GM23338 (cell line): Measurements from ENCODE around the gene CD300E. TPM values are rescaled to one million over a fixed set of nuclear protein-coding genes. Genes with fewer than 3 reads are reported as not detected.

Experiments used
- ATAC-seq: fragments of 200-7000 bp; cut with Tn5 transposase; 3 replicates; pipeline ENCODE4 v1.9.1; 2020
- DNase-seq: peaks from one replicate; pipeline ENCODE4 v3.0.0-alpha.2; 2015; ENCODE audit warnings: low spot score
- H2AFZ ChIP-seq: fragments of 200-600 bp; sonication (generic); 2 replicates; pipeline ENCODE4 v1.8.0; 2016; ENCODE audit warnings: antibody characterized with exemption, mild to moderate bottlenecking, moderate library complexity
- H3F3A ChIP-seq: fragments of 200-600 bp; sonication (generic); replicated peaks from 2 replicates; pipeline ENCODE4 v1.8.0; 2017; ENCODE audit warnings: antibody characterized with exemption, mixed run types, low read depth
- H3K27ac ChIP-seq: fragments of 200-600 bp; sonication (generic); 2 replicates; pipeline ENCODE4 v1.6.1; 2016; ENCODE audit warnings: low read depth
- H3K27me3 ChIP-seq: fragments of 200-600 bp; sonication (generic); 2 replicates; pipeline ENCODE4 v1.8.0; 2016; ENCODE audit warnings: mild to moderate bottlenecking, mixed run types, moderate library complexity; ENCODE audit not compliant: insufficient read depth
- H3K36me3 ChIP-seq: fragments of 200-600 bp; sonication (generic); 2 replicates; pipeline ENCODE4 v1.8.0; 2016; ENCODE audit warnings: mild to moderate bottlenecking; ENCODE audit not compliant: insufficient read depth
- H3K4me1 ChIP-seq: fragments of 200-600 bp; sonication (generic); 2 replicates; pipeline ENCODE4 v1.8.0; 2016; ENCODE audit warnings: mild to moderate bottlenecking, moderate library complexity; ENCODE audit not compliant: insufficient read depth
- H3K4me2 ChIP-seq: fragments of 200-600 bp; sonication (generic); 2 replicates; pipeline ENCODE4 v1.7.1; 2017; ENCODE audit warnings: mixed run types
- H3K4me3 ChIP-seq: fragments of 200-600 bp; sonication (generic); 2 replicates; pipeline ENCODE4 v1.6.1; 2016; ENCODE audit warnings: mixed run types
- H3K79me2 ChIP-seq: fragments of 200-600 bp; sonication (generic); replicated peaks from 2 replicates; pipeline ENCODE4 v1.8.0; 2017; ENCODE audit warnings: mild to moderate bottlenecking; ENCODE audit not compliant: insufficient read depth
- H3K9me2 ChIP-seq: fragments of 200-600 bp; sonication (generic); 2 replicates; pipeline ENCODE4 v1.8.0; 2017; ENCODE audit not compliant: insufficient read depth
- H4K20me1 ChIP-seq: fragments of 200-600 bp; sonication (generic); replicated peaks from 2 replicates; pipeline ENCODE4 v1.8.0; 2017; ENCODE audit warnings: mild to moderate bottlenecking; ENCODE audit not compliant: insufficient read depth
- H3K27ac Mint-ChIP-seq: 2 replicates; pipeline ENCODE4 v1.8.0; 2020; ENCODE audit warnings: inconsistent platforms, mild to moderate bottlenecking, moderate library complexity, mixed read lengths
- H3K27me3 Mint-ChIP-seq: 3 replicates; pipeline ENCODE4 v1.8.0; 2022; ENCODE audit warnings: low read depth, mild to moderate bottlenecking, moderate library complexity, mixed read lengths, inconsistent platforms; ENCODE audit not compliant: insufficient read depth, poor library complexity
- H3K36me3 Mint-ChIP-seq: 3 replicates; pipeline ENCODE4 v1.8.0; 2021; ENCODE audit warnings: low read depth, mild to moderate bottlenecking, inconsistent platforms, moderate library complexity, mixed read lengths
- H3K4me1 Mint-ChIP-seq: 3 replicates; pipeline ENCODE4 v1.8.0; 2020; ENCODE audit warnings: mild to moderate bottlenecking, inconsistent platforms, mixed read lengths
- H3K4me3 Mint-ChIP-seq: 3 replicates; pipeline ENCODE4 v1.8.0; 2021; ENCODE audit warnings: moderate library complexity, mild to moderate bottlenecking, inconsistent platforms, mixed read lengths
- H3K9me3 Mint-ChIP-seq: 3 replicates; pipeline ENCODE4 v1.8.0; 2020; ENCODE audit warnings: moderate library complexity, mild to moderate bottlenecking, inconsistent platforms, mixed read lengths
- EZH2 ChIP-seq: fragments of 200-600 bp; sonication (generic); IDR thresholded peaks from one replicate; pipeline ENCODE4 v1.8.0; 2017; ENCODE audit warnings: antibody characterized with exemption, mild to moderate bottlenecking, low read depth; ENCODE audit not compliant: unreplicated experiment
- EZH2phosphoT487 ChIP-seq: fragments of 200-600 bp; sonication (generic); IDR thresholded peaks from one replicate; pipeline ENCODE4 v1.8.1; 2018; ENCODE audit warnings: antibody characterized with exemption; ENCODE audit not compliant: unreplicated experiment
- NANOG ChIP-seq: IDR thresholded peaks from 2 replicates; pipeline ENCODE4 v1.6.1; 2016; ENCODE audit warnings: antibody characterized with exemption, borderline replicate concordance
- POLR2AphosphoS5 ChIP-seq: IDR thresholded peaks from 2 replicates; pipeline ENCODE4 v1.6.1; 2016; ENCODE audit warnings: antibody characterized with exemption, low read depth
- STAT1 ChIP-seq: IDR thresholded peaks from one replicate; pipeline ENCODE4 v1.6.1; 2016; ENCODE audit warnings: antibody characterized with exemption; ENCODE audit not compliant: unreplicated experiment
- ZNF114 ChIP-seq: fragments of 250-450 bp; sonication (Bioruptor Pico); IDR thresholded peaks from 2 replicates; pipeline ENCODE4 v1.5.0; 2020; ENCODE audit warnings: mild to moderate bottlenecking, moderate library complexity
- polyA plus RNA-seq: library from polyadenylated mRNA; unstranded; fragments of >200 nt; fragmentation: Nextera tagmentation; extraction: Ambion mirVana; gene quantifications from 2 replicates; pipeline ENCODE4 v1.2.1, GENCODE V29; 2016
- total RNA-seq: library from RNA; depleted of rRNA; stranded (reverse); fragments of >200 nt; shearing (Covaris generic); gene quantifications from 2 replicates; pipeline ENCODE4 v1.2.3, GENCODE V29; 2014
- TF ChIP-seq, protein P1 (sequence below): fragments of 250-450 bp; sonication (Bioruptor Pico); IDR thresholded peaks from 2 replicates; pipeline ENCODE4 v1.5.0; 2020; ENCODE audit warnings: mild to moderate bottlenecking, moderate library complexity
- TF ChIP-seq, protein P2 (sequence below): IDR thresholded peaks from one replicate; pipeline ENCODE4 v1.6.1; 2018; ENCODE audit warnings: antibody characterized with exemption; ENCODE audit not compliant: unreplicated experiment
- TF ChIP-seq, protein P3 (sequence below), 2 experiments: fragments of 200-600 bp in 1 of 2; sonication (generic) in 1 of 2; conservative IDR thresholded peaks; 2 replicates each; pipeline versions ENCODE4 v1.5.1 to v1.6.1; 2016 to 2017; ENCODE audit warnings: antibody characterized with exemption in 2 of 2, low read depth in 2 of 2, mild to moderate bottlenecking in 2 of 2, moderate library complexity in 1 of 2

The CD300E gene
- total and polyA plus RNA-seq, 2 experiments from 2014 or later, result not detected

DNA sequence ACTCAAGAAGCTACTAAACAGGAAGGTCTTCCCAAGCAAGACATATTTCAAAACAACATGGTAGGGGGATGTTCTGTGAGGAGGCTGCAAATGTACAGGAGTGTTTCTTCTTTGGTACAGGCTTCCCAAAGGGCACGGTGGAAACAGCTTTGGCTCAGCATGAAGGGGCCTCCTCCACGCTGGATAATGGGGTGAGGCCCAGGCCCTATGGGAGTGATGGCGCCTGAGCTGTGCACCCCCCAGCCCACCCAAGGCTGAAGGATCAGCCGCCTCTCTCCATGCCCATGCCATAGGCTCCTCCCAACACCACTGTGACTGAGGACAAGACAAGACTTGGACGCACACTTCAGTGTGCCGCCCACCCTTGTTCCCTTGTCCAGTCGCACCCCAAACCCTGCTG lies 6.8 kb downstream of the CD300E start:
- DNase-seq, result no peak
- Histone ChIP-seq H3K4me3 (no peak overlapping the region), H3K79me2 (no peaks in the 10 kb centered on the region), H2AFZ (no peak overlapping the region), H3K4me1 (no peaks in the 10 kb centered on the region), H3K27me3 (no peaks in the 10 kb centered on the region), H3K36me3 (no peaks in the 10 kb centered on the region), H3K9me2 (no peaks in the 10 kb centered on the region), H4K20me1 (no peaks in the 10 kb centered on the region), H3K27ac (no peak overlapping the region), H3K4me2 (no peak overlapping the region), H3F3A (no peaks in the 10 kb centered on the region)
- no peaks in the 10 kb centered on the region for H3K4me1 Mint-ChIP-seq
- peaks cover 16% of the 10 kb centered on the region for H3K27me3 Mint-ChIP-seq
- no peak for ATAC-seq
- H3K27ac Mint-ChIP-seq, result no peak overlapping the region
- H3K9me3 Mint-ChIP-seq, result peaks cover 2% of the 10 kb centered on the region; the same call in 2 of the 3 replicates
- no peak overlapping the region for H3K4me3 Mint-ChIP-seq
- no peaks in the 10 kb centered on the region for H3K36me3 Mint-ChIP-seq
- TF ChIP-seq EZH2phosphoT487 (no peak), ZNF114 (CRISPR knock-in tag) (no peak), POLR2AphosphoS5 (no peak), EZH2 (no peak), NANOG (no peak), STAT1 (no peak)
- TF ChIP-seq, protein P1, sequence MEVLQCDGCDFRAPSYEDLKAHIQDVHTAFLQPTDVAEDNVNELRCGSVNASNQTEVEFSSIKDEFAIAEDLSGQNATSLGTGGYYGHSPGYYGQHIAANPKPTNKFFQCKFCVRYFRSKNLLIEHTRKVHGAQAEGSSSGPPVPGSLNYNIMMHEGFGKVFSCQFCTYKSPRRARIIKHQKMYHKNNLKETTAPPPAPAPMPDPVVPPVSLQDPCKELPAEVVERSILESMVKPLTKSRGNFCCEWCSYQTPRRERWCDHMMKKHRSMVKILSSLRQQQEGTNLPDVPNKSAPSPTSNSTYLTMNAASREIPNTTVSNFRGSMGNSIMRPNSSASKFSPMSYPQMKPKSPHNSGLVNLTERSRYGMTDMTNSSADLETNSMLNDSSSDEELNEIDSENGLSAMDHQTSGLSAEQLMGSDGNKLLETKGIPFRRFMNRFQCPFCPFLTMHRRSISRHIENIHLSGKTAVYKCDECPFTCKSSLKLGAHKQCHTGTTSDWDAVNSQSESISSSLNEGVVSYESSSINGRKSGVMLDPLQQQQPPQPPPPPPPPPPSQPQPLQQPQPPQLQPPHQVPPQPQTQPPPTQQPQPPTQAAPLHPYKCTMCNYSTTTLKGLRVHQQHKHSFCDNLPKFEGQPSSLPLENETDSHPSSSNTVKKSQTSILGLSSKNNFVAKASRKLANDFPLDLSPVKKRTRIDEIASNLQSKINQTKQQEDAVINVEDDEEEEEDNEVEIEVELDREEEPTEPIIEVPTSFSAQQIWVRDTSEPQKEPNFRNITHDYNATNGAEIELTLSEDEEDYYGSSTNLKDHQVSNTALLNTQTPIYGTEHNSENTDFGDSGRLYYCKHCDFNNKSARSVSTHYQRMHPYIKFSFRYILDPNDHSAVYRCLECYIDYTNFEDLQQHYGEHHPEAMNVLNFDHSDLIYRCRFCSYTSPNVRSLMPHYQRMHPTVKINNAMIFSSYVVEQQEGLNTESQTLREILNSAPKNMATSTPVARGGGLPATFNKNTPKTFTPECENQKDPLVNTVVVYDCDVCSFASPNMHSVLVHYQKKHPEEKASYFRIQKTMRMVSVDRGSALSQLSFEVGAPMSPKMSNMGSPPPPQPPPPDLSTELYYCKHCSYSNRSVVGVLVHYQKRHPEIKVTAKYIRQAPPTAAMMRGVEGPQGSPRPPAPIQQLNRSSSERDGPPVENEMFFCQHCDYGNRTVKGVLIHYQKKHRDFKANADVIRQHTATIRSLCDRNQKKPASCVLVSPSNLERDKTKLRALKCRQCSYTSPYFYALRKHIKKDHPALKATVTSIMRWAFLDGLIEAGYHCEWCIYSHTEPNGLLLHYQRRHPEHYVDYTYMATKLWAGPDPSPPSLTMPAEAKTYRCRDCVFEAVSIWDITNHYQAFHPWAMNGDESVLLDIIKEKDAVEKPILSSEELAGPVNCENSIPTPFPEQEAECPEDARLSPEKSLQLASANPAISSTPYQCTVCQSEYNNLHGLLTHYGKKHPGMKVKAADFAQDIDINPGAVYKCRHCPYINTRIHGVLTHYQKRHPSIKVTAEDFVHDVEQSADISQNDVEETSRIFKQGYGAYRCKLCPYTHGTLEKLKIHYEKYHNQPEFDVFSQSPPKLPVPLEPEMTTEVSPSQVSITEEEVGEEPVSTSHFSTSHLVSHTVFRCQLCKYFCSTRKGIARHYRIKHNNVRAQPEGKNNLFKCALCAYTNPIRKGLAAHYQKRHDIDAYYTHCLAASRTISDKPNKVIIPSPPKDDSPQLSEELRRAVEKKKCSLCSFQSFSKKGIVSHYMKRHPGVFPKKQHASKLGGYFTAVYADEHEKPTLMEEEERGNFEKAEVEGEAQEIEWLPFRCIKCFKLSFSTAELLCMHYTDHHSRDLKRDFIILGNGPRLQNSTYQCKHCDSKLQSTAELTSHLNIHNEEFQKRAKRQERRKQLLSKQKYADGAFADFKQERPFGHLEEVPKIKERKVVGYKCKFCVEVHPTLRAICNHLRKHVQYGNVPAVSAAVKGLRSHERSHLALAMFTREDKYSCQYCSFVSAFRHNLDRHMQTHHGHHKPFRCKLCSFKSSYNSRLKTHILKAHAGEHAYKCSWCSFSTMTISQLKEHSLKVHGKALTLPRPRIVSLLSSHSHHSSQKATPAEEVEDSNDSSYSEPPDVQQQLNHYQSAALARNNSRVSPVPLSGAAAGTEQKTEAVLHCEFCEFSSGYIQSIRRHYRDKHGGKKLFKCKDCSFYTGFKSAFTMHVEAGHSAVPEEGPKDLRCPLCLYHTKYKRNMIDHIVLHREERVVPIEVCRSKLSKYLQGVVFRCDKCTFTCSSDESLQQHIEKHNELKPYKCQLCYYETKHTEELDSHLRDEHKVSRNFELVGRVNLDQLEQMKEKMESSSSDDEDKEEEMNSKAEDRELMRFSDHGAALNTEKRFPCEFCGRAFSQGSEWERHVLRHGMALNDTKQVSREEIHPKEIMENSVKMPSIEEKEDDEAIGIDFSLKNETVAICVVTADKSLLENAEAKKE (CRISPR knock-in tag), result no peak
- TF ChIP-seq, protein P2, sequence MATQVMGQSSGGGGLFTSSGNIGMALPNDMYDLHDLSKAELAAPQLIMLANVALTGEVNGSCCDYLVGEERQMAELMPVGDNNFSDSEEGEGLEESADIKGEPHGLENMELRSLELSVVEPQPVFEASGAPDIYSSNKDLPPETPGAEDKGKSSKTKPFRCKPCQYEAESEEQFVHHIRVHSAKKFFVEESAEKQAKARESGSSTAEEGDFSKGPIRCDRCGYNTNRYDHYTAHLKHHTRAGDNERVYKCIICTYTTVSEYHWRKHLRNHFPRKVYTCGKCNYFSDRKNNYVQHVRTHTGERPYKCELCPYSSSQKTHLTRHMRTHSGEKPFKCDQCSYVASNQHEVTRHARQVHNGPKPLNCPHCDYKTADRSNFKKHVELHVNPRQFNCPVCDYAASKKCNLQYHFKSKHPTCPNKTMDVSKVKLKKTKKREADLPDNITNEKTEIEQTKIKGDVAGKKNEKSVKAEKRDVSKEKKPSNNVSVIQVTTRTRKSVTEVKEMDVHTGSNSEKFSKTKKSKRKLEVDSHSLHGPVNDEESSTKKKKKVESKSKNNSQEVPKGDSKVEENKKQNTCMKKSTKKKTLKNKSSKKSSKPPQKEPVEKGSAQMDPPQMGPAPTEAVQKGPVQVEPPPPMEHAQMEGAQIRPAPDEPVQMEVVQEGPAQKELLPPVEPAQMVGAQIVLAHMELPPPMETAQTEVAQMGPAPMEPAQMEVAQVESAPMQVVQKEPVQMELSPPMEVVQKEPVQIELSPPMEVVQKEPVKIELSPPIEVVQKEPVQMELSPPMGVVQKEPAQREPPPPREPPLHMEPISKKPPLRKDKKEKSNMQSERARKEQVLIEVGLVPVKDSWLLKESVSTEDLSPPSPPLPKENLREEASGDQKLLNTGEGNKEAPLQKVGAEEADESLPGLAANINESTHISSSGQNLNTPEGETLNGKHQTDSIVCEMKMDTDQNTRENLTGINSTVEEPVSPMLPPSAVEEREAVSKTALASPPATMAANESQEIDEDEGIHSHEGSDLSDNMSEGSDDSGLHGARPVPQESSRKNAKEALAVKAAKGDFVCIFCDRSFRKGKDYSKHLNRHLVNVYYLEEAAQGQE, result no peak
- TF ChIP-seq, protein P3, sequence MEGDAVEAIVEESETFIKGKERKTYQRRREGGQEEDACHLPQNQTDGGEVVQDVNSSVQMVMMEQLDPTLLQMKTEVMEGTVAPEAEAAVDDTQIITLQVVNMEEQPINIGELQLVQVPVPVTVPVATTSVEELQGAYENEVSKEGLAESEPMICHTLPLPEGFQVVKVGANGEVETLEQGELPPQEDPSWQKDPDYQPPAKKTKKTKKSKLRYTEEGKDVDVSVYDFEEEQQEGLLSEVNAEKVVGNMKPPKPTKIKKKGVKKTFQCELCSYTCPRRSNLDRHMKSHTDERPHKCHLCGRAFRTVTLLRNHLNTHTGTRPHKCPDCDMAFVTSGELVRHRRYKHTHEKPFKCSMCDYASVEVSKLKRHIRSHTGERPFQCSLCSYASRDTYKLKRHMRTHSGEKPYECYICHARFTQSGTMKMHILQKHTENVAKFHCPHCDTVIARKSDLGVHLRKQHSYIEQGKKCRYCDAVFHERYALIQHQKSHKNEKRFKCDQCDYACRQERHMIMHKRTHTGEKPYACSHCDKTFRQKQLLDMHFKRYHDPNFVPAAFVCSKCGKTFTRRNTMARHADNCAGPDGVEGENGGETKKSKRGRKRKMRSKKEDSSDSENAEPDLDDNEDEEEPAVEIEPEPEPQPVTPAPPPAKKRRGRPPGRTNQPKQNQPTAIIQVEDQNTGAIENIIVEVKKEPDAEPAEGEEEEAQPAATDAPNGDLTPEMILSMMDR (conservative IDR thresholded peaks at IDR 0.05; ENCODE audit: low read depth in 2 of 2), result no peak
